K562 (cell line): Measurements from ENCODE around the gene SCIN. TPM values are rescaled to one million over a fixed set of nuclear protein-coding genes. Genes with fewer than 3 reads are reported as not detected.

Source experiments
- ATF1 ChIP-seq, 2 experiments: fragments of 450-650 bp in 1 of 2; IDR thresholded peaks; 2 replicates each; pipeline ENCODE4 v1.6.1; 2016; ENCODE audit warnings: missing compliant biosample characterization in 1 of 2, missing genetic modification characterization in 1 of 2
- BCL6 ChIP-seq: fragments of 250-450 bp; sonication (Bioruptor Pico); IDR thresholded peaks from 2 replicates; pipeline ENCODE4 v1.4.0; 2020
- CBX2 ChIP-seq: fragments of 200-600 bp; sonication (generic); IDR thresholded peaks from one replicate; pipeline ENCODE4 v1.6.1; 2012; ENCODE audit warnings: mild to moderate bottlenecking, low read length, inconsistent platforms; ENCODE audit not compliant: insufficient read depth, poor library complexity, severe bottlenecking
- CREB1 ChIP-seq, 2 experiments: sonication (generic) in 1 of 2; formaldehyde crosslinking in 1 of 2; IDR thresholded peaks; 2 replicates each; pipeline versions ENCODE4 v1.6.1 to v1.8.0; 2012 to 2022; ENCODE audit warnings: inconsistent platforms in 1 of 2, mild to moderate bottlenecking in 1 of 2, missing genetic modification reagents in 1 of 2, moderate library complexity in 1 of 2
- CTCF ChIP-seq, 3 experiments: IDR thresholded peaks in 2 of 3; conservative IDR thresholded peaks in 1 of 3; 2 replicates each; pipeline ENCODE4 v1.5.1; 2011 to 2012; ENCODE audit warnings: low read length in 3 of 3, mild to moderate bottlenecking in 3 of 3, control low read depth in 2 of 3, improper control_type of control experiment in 1 of 3, inconsistent platforms in 1 of 3, low read depth in 1 of 3, mixed read lengths in 1 of 3, moderate library complexity in 1 of 3; ENCODE audit not compliant: insufficient read depth in 2 of 3
- FOXM1 ChIP-seq, 2 experiments: fragments of 450-650 bp in 1 of 2; sonication (generic) in 1 of 2; formaldehyde crosslinking in 1 of 2; IDR thresholded peaks; 2 replicates each; pipeline versions ENCODE4 v1.6.1 to v1.9.0; 2017 to 2022; ENCODE audit warnings: low read depth in 2 of 2, mild to moderate bottlenecking in 2 of 2, missing genetic modification reagents in 1 of 2, moderate library complexity in 1 of 2
- HDAC6 ChIP-seq: IDR thresholded peaks from 2 replicates; pipeline ENCODE4 v1.6.1; 2012; ENCODE audit warnings: low read depth, mild to moderate bottlenecking, control low read depth, inconsistent platforms, low read length, moderate library complexity
- JUND ChIP-seq, 2 experiments: IDR thresholded peaks; 2 replicates in 1 of 2; 3 replicates in 1 of 2; pipeline ENCODE4 v1.6.1; 2011; ENCODE audit warnings: borderline replicate concordance in 2 of 2, low read depth in 2 of 2, low read length in 2 of 2, improper control_type of control experiment in 1 of 2, missing biosample characterization in 1 of 2, missing genetic modification characterization in 1 of 2, missing genetic modification reagents in 1 of 2
- NFE2 ChIP-seq: IDR thresholded peaks from 2 replicates; pipeline ENCODE4 v1.6.1; 2014; ENCODE audit warnings: antibody characterized with exemption, low read depth
- NR2C2 ChIP-seq, 2 experiments: fragments of 200-800 bp in 1 of 2; sonication (Bioruptor generic) in 1 of 2; sonication (generic) in 1 of 2; formaldehyde crosslinking in 1 of 2; IDR thresholded peaks; 2 replicates each; pipeline versions ENCODE4 v1.6.1 to v1.8.0; 2016 to 2022; ENCODE audit warnings: mild to moderate bottlenecking in 1 of 2, missing compliant biosample characterization in 1 of 2, missing genetic modification characterization in 1 of 2, missing genetic modification reagents in 1 of 2
- SAP30 ChIP-seq: fragments of 200-600 bp; sonication (generic); IDR thresholded peaks from 2 replicates; pipeline ENCODE4 v1.6.1; 2012; ENCODE audit warnings: borderline replicate concordance, low read depth, mild to moderate bottlenecking, moderate library complexity, low read length, control low read depth, inconsistent platforms; ENCODE audit not compliant: insufficient read depth, poor library complexity, severe bottlenecking
- SP1 ChIP-seq: sonication (generic); formaldehyde crosslinking; IDR thresholded peaks from 2 replicates; pipeline ENCODE4 v1.8.1; 2022; ENCODE audit warnings: mild to moderate bottlenecking, missing genetic modification reagents
- TCF7 ChIP-seq: sonication (generic); IDR thresholded peaks from 2 replicates; pipeline ENCODE4 v1.6.1; 2016; ENCODE audit warnings: antibody characterized with exemption, borderline replicate concordance
- U2AF1 ChIP-seq: fragments of 200-400 bp; formaldehyde crosslinking; optimal IDR thresholded peaks from 2 replicates; pipeline ENCODE3; 2017; ENCODE audit warnings: mild to moderate bottlenecking, low read depth, low read length, moderate library complexity
- ZFP36 ChIP-seq: fragments of 150-350 bp; IDR thresholded peaks from 2 replicates; pipeline ENCODE4 v1.6.1; 2018; ENCODE audit warnings: low read length, low read depth; ENCODE audit not compliant: partially characterized antibody
- polyA plus RNA-seq, 8 experiments: library from polyadenylated mRNA; depleted of rRNA in 4 of 8; stranded (reverse) in 5 of 8; unstranded in 3 of 8; fragments of >200 nt; fragmentation: Nextera tagmentation in 2 of 8; fragmentation: Illumina TruSeq in 1 of 8; extraction: Ambion mirVana in 2 of 8; extraction: Trizol in 1 of 8; gene quantifications; 2 replicates each; pipeline versions ENCODE4 v1.2.1 to v1.2.3, GENCODE V29; 2011 to 2014; ENCODE audit warnings: inconsistent platforms in 1 of 8, missing spikeins in 1 of 8
- total RNA-seq, 7 experiments: library from RNA; depleted of rRNA in 6 of 7; stranded (reverse); fragments of >200 nt in 6 of 7; fragmentation: Illumina TruSeq in 2 of 7; extraction: Trizol in 2 of 7; gene quantifications; 2 replicates each; pipeline versions ENCODE4 v1.2.1 to v1.2.3, GENCODE V29; 2011 to 2021; ENCODE audit warnings: low replicate concordance in 1 of 7
- TF ChIP-seq, protein P1 (sequence below): sonication (generic); formaldehyde crosslinking; IDR thresholded peaks from 2 replicates; pipeline ENCODE4 v1.8.1; 2023; ENCODE audit warnings: mild to moderate bottlenecking, missing genetic modification reagents
- TF ChIP-seq, protein P2 (sequence below): sonication (generic); formaldehyde crosslinking; IDR thresholded peaks from 2 replicates; pipeline ENCODE4 v1.9.0; 2022; ENCODE audit warnings: mild to moderate bottlenecking, missing genetic modification reagents
- TF ChIP-seq, protein P3 (sequence below): sonication (generic); formaldehyde crosslinking; IDR thresholded peaks from 2 replicates; pipeline ENCODE4 v1.5.0; 2020; ENCODE audit warnings: missing genetic modification reagents

Gene SCIN
- total and polyA plus RNA-seq, 9 of the 15 experiments (the other 6 are each of a cell fraction or from before 2014, with no cell fraction given), result 0.67 to 18.2 (median 10.6) TPM

- TF ChIP-seq, protein P1, sequence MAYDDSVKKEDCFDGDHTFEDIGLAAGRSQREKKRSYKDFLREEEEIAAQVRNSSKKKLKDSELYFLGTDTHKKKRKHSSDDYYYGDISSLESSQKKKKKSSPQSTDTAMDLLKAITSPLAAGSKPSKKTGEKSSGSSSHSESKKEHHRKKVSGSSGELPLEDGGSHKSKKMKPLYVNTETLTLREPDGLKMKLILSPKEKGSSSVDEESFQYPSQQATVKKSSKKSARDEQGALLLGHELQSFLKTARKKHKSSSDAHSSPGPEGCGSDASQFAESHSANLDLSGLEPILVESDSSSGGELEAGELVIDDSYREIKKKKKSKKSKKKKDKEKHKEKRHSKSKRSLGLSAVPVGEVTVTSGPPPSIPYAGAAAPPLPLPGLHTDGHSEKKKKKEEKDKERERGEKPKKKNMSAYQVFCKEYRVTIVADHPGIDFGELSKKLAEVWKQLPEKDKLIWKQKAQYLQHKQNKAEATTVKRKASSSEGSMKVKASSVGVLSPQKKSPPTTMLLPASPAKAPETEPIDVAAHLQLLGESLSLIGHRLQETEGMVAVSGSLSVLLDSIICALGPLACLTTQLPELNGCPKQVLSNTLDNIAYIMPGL (CRISPR knock-in tag), result 0 out of 2 replicates have a peak, but pooled peaks have one; percentile 17
- TF ChIP-seq ZFP36 (peak; percentile 6), TCF7 (peak; percentile 3; the same call in 1 of the 2 replicates), HDAC6 (no peak), JUND (IDR thresholded peaks at IDR 0.05; ENCODE audit: borderline replicate concordance, low read depth, low read length) (peak; percentile 46; the same call in 1 of the 2 replicates), JUND (tag; IDR thresholded peaks at IDR 0.05; ENCODE audit: borderline replicate concordance, low read depth, low read length) (peak; percentile 6; the same call in 1 of the 3 replicates), ATF1 (CRISPR knock-in tag; IDR thresholded peaks at IDR 0.05) (no peak), ATF1 (tag; IDR thresholded peaks at IDR 0.05) (peak; percentile 47), CREB1 (IDR thresholded peaks at IDR 0.05) (peak; percentile 54; the same call in 1 of the 2 replicates), CREB1 (CRISPR knock-in tag; IDR thresholded peaks at IDR 0.05) (no peak), CTCF (IDR thresholded peaks at IDR 0.05 in 2 of 3, conservative IDR thresholded peaks at IDR 0.05 in 1 of 3; ENCODE audit: insufficient read depth in 2 of 3, low read depth in 1 of 3, low read length in 3 of 3) (peak; percentile 67 to 84 (median 83)), NFE2 (0 out of 2 replicates have a peak, but pooled peaks have one; percentile 13), BCL6 (CRISPR knock-in tag) (no peak), NR2C2 (CRISPR knock-in tag; IDR thresholded peaks at IDR 0.05) (peak; percentile 78), NR2C2 (tag; IDR thresholded peaks at IDR 0.05) (no peak; the same call in 1 of the 2 replicates), SP1 (CRISPR knock-in tag) (peak; percentile 96), U2AF1 (peak; percentile 70), CBX2 (no peak), SAP30 (peak; percentile 44), FOXM1 (IDR thresholded peaks at IDR 0.05; ENCODE audit: low read depth) (peak; percentile 65; the same call in 1 of the 2 replicates), FOXM1 (CRISPR knock-in tag; IDR thresholded peaks at IDR 0.05; ENCODE audit: low read depth) (no peak)
- TF ChIP-seq, protein P2, sequence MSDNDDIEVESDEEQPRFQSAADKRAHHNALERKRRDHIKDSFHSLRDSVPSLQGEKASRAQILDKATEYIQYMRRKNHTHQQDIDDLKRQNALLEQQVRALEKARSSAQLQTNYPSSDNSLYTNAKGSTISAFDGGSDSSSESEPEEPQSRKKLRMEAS (CRISPR knock-in tag), result peak; percentile 64
- TF ChIP-seq, protein P3, sequence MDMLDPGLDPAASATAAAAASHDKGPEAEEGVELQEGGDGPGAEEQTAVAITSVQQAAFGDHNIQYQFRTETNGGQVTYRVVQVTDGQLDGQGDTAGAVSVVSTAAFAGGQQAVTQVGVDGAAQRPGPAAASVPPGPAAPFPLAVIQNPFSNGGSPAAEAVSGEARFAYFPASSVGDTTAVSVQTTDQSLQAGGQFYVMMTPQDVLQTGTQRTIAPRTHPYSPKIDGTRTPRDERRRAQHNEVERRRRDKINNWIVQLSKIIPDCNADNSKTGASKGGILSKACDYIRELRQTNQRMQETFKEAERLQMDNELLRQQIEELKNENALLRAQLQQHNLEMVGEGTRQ (CRISPR knock-in tag), result no peak; the same call in 1 of the 2 replicates
These were observed 116.6 kb downstream of the SCIN start, which contains the start of gene ARL4A (continued) for GRCh38 chr7:12686891-12687717.
